ENCODE results near the gene TRAPPC8. TPM values are rescaled to one million over a fixed set of nuclear protein-coding genes. Genes with fewer than 3 reads are reported as not detected.
"Not testable (repeated sequence)": the region's sequence is repeated elsewhere in the genome, so short reads cannot be mapped to it uniquely, and the experiment has no call there.

Gene TRAPPC8
- total RNA-seq, 1 donor from 2014 or later: 51.5 TPM

DNA sequence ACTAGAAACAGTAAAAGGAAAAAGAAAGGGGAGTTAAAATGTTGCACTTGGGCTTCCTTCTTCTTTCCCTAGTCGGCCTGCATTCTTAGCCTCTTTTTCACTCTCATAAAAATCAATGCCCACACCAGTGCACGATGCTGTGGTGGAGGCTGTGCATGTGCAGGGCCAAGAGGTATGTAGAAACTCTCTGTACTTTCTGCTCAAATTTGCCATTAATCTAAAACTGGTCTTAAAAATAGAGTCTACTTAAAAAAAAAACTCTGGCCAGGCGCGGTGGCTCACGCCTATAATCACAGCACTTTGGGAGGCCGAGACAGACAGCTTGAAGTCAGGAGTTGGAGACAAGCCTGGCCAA is 11.1 kb downstream of the TRAPPC8 start:
- no peak for DNase-seq (ENCODE audit: low spot score)

DNA sequence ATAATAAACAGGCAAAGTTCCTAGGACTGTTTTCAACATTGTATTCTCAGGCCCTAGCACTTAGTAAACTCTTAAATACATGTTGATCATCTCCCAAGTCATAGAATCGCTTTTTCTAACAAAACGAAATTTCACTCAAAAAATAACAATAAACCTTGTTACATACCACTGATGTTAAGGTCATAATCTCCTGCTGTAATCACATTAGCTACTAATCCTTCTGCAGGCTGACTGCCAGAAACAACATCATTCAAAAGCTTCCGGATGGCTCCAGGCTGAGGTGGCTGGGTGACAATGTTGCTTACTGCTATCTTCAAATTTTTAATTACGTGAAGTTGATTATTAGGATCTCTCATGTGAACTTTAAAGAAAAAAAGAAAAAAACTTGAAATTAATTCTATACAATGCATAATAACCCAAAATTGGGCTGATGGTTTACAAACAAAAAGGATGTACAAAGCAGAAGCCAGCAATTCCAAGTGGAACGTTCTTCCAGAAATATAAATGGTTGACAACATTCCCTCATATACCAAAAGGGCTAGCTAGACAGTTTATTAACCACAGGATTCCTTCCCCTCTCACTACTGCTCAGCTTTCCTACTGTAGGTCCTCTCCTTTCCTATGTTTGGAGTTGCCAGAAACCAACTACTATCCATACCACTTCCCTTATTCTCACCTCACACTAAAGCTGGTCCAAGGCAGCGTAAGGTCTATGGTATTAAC is 11.6 kb downstream of the TRAPPC8 start:
- no peak overlapping the region for H3K4me3 Mint-ChIP-seq
- H2AFZ ChIP-seq (replicated peaks): no peak overlapping the region
- H3K4me3 ChIP-seq: no peak overlapping the region
- no peak overlapping the region for H3K27ac Mint-ChIP-seq
- no peaks in the 10 kb centered on the region for H3K27me3 ChIP-seq
- H4K20me1 ChIP-seq (ENCODE audit: low read depth): no peaks in the 10 kb centered on the region
- TF ChIP-seq, protein P1, sequence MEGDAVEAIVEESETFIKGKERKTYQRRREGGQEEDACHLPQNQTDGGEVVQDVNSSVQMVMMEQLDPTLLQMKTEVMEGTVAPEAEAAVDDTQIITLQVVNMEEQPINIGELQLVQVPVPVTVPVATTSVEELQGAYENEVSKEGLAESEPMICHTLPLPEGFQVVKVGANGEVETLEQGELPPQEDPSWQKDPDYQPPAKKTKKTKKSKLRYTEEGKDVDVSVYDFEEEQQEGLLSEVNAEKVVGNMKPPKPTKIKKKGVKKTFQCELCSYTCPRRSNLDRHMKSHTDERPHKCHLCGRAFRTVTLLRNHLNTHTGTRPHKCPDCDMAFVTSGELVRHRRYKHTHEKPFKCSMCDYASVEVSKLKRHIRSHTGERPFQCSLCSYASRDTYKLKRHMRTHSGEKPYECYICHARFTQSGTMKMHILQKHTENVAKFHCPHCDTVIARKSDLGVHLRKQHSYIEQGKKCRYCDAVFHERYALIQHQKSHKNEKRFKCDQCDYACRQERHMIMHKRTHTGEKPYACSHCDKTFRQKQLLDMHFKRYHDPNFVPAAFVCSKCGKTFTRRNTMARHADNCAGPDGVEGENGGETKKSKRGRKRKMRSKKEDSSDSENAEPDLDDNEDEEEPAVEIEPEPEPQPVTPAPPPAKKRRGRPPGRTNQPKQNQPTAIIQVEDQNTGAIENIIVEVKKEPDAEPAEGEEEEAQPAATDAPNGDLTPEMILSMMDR (IDR thresholded peaks at IDR 0.05): no peak
- TF ChIP-seq EZH2phosphoT487 (IDR thresholded peaks at IDR 0.05) (no peak), EZH2 (IDR thresholded peaks at IDR 0.05) (no peak)
- peaks cover 12% of the 10 kb centered on the region for H3K36me3 Mint-ChIP-seq
- H3K27me3 Mint-ChIP-seq (ENCODE audit: insufficient read depth, low read depth): peaks cover 4% of the 10 kb centered on the region
- H3K9me3 ChIP-seq (ENCODE audit: low read depth): no peaks in the 10 kb centered on the region
- no peaks in the 10 kb centered on the region for H3F3A ChIP-seq (ENCODE audit: low read depth)
- no peaks in the 10 kb centered on the region for H3K9me3 Mint-ChIP-seq
- peaks cover 4% of the 10 kb centered on the region for H3K36me3 ChIP-seq
- H3K79me2 ChIP-seq (ENCODE audit: low read depth): peaks cover 68% of the 10 kb centered on the region
- no peak overlapping the region for H3K9ac ChIP-seq
- no peak overlapping the region for H3K4me2 ChIP-seq
- H3K4me1 Mint-ChIP-seq: peaks cover 6% of the 10 kb centered on the region
- no peaks in the 10 kb centered on the region for H3K4me1 ChIP-seq
- no peak overlapping the region for H3K27ac ChIP-seq
- DNase-seq (ENCODE audit: low spot score): no peak

More for the DNA sequence above, 11.1 kb downstream of the TRAPPC8 start:
- H3K9me3 ChIP-seq (ENCODE audit: low read depth): no peaks in the 10 kb centered on the region
- H3K4me3 ChIP-seq: no peak overlapping the region
- H3K36me3 Mint-ChIP-seq: peaks cover 8% of the 10 kb centered on the region
- peaks cover 4% of the 10 kb centered on the region for H3K36me3 ChIP-seq
- no peaks in the 10 kb centered on the region for H3K27me3 ChIP-seq
- no peak overlapping the region for H2AFZ ChIP-seq (replicated peaks)
- H3K4me3 Mint-ChIP-seq: no peak overlapping the region
- H3K9me3 Mint-ChIP-seq: no peaks in the 10 kb centered on the region
- H3K4me1 Mint-ChIP-seq: peaks cover 6% of the 10 kb centered on the region
- no peak overlapping the region for H3K27ac Mint-ChIP-seq
- H3K27me3 Mint-ChIP-seq (ENCODE audit: insufficient read depth, low read depth): peaks cover 4% of the 10 kb centered on the region
- H3K4me2 ChIP-seq: no peak overlapping the region
- TF ChIP-seq EZH2phosphoT487 (IDR thresholded peaks at IDR 0.05) (no peak), EZH2 (IDR thresholded peaks at IDR 0.05) (no peak)
- TF ChIP-seq, protein P1 (IDR thresholded peaks at IDR 0.05): no peak
- H3K79me2 ChIP-seq (ENCODE audit: low read depth): peaks cover 68% of the 10 kb centered on the region
- no peak overlapping the region for H3K27ac ChIP-seq
- no peak overlapping the region for H3K9ac ChIP-seq
- H3K4me1 ChIP-seq: no peaks in the 10 kb centered on the region
- no peaks in the 10 kb centered on the region for H3F3A ChIP-seq (ENCODE audit: low read depth)
- no peaks in the 10 kb centered on the region for H4K20me1 ChIP-seq (ENCODE audit: low read depth)

- H3K9ac ChIP-seq: no peak overlapping the region
- no peak overlapping the region for H3K4me3 ChIP-seq
- peaks cover 6% of the 10 kb centered on the region for H3K4me1 Mint-ChIP-seq
- peaks cover 11% of the 10 kb centered on the region for H3K36me3 ChIP-seq
- H3K27me3 Mint-ChIP-seq (ENCODE audit: insufficient read depth, low read depth): peaks cover 4% of the 10 kb centered on the region
- H3K9me3 Mint-ChIP-seq: no peaks in the 10 kb centered on the region
- peaks cover 23% of the 10 kb centered on the region for H3K36me3 Mint-ChIP-seq
- no peak overlapping the region for H3K4me2 ChIP-seq
- no peak overlapping the region for H2AFZ ChIP-seq (replicated peaks)
- H3K27ac ChIP-seq: no peak overlapping the region
- no peak overlapping the region for H3K4me3 Mint-ChIP-seq
- no peak overlapping the region for H3K27ac Mint-ChIP-seq
- H3K79me2 ChIP-seq (ENCODE audit: low read depth): peaks cover 66% of the 10 kb centered on the region
- no peak for DNase-seq (ENCODE audit: low spot score)
- H3K4me1 ChIP-seq: no peaks in the 10 kb centered on the region
- TF ChIP-seq EZH2 (IDR thresholded peaks at IDR 0.05): no peak
- TF ChIP-seq, protein P1 (IDR thresholded peaks at IDR 0.05): no peak
- TF ChIP-seq EZH2phosphoT487 (IDR thresholded peaks at IDR 0.05): no peak
- no peaks in the 10 kb centered on the region for H4K20me1 ChIP-seq (ENCODE audit: low read depth)
- no peaks in the 10 kb centered on the region for H3F3A ChIP-seq (ENCODE audit: low read depth)
- H3K9me3 ChIP-seq (ENCODE audit: low read depth): no peaks in the 10 kb centered on the region
- H3K27me3 ChIP-seq: no peaks in the 10 kb centered on the region
Observed at GRCh38 chr18:31929273-31929672, 13.7 kb downstream of the TRAPPC8 start.

DNA sequence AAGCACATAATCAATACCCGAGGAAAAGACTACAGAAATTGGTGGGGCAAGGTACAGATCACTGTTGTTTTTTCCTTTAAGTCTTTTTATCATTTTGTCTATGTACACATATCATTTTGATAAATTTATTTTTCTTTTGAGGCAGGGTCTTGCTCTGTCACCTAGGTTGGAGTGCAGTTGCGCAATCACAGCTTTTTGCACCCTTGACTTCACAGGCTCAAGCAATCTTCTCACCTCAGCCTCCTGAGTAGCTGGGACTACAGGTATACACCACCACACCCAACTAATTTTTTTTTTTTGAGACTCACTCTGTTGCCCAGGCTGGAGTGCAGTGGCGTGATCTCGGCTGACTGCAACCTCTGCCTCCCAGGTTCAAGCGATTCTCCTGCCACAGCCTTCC is 15.9 kb downstream of the TRAPPC8 start:
- Histone ChIP-seq H3K36me3 (peaks cover 11% of the 10 kb centered on the region), H3K79me2 (ENCODE audit: low read depth) (peaks cover 56% of the 10 kb centered on the region)
- not testable (repeated sequence) for H3K4me3 ChIP-seq; H3K27ac ChIP-seq; H3K27me3 Mint-ChIP-seq (ENCODE audit: insufficient read depth, low read depth); H3K4me2 ChIP-seq; H2AFZ ChIP-seq (replicated peaks); H3K4me1 Mint-ChIP-seq; H3K27me3 ChIP-seq; H3K9me3 Mint-ChIP-seq; H3K27ac Mint-ChIP-seq; H3K4me3 Mint-ChIP-seq; H3K4me1 ChIP-seq; DNase-seq (ENCODE audit: low spot score); H4K20me1 ChIP-seq (ENCODE audit: low read depth); H3F3A ChIP-seq (ENCODE audit: low read depth); H3K9me3 ChIP-seq (ENCODE audit: low read depth); H3K9ac ChIP-seq
- peaks cover 25% of the 10 kb centered on the region for H3K36me3 Mint-ChIP-seq

Data from neural progenitor cell (in vitro differentiated cells).